ENCODE results near the gene GALNT9. TPM values are rescaled to one million over a fixed set of nuclear protein-coding genes. Genes with fewer than 3 reads are reported as not detected.

The GALNT9 gene
- total RNA-seq, 1 experiment from 2014 or later, result 2.6 TPM

- Histone ChIP-seq H3K36me3 (ENCODE audit: control insufficient read depth in 1 of 2, insufficient read depth in 2 of 2, low read length in 2 of 2) (no peaks in the 10 kb centered on the region), H3K27ac (ENCODE audit: low read depth, low read length) (no peak overlapping the region), H3K4me2 (ENCODE audit: low read length) (no peak overlapping the region), H3K9me2 (ENCODE audit: insufficient read depth) (no peaks in the 10 kb centered on the region), H3K9ac (ENCODE audit: low read length) (no peak overlapping the region), H3K4me1 (ENCODE audit: control insufficient read depth in 1 of 2, insufficient read depth in 2 of 2, low read length in 2 of 2) (no peaks in the 10 kb centered on the region), H3K4me3 (replicated peaks in 1 of 2; ENCODE audit: low read depth in 1 of 2, low read length in 2 of 2) (no peak overlapping the region), H3K27me3 (ENCODE audit: insufficient read depth, low read length) (no peaks in the 10 kb centered on the region), H3K9me3 (ENCODE audit: control insufficient read depth in 1 of 2, insufficient read depth in 1 of 2, low read depth in 1 of 2, low read length in 2 of 2) (no peaks in the 10 kb centered on the region), H3K79me2 (ENCODE audit: insufficient read depth, low read length) (no peaks in the 10 kb centered on the region), H4K20me1 (ENCODE audit: insufficient read depth) (no peaks in the 10 kb centered on the region), H2AFZ (ENCODE audit: low read depth, low read length, poor library complexity, severe bottlenecking) (no peak overlapping the region)
- no peak for DNase-seq (ENCODE audit: low read depth, low spot score)
- BruUV-seq (replicated peaks), result no TSS peak
- CTCF ChIA-PET, result no interaction called here
- POLR2A ChIA-PET, result no interaction called here
- RAD21 ChIA-PET (ENCODE audit: low non-redundant PET in 1 of 2, low total read pairs in 2 of 2, uncharacterized antibody in 2 of 2, unreplicated experiment in 2 of 2), result no interaction called here
- TF ChIP-seq CBX3 (IDR thresholded peaks at IDR 0.05; ENCODE audit: low read depth), result no peak
- TF ChIP-seq ATF3 (IDR thresholded peaks at IDR 0.05), result no peak
- TF ChIP-seq POLR2A (IDR thresholded peaks at IDR 0.05; ENCODE audit: borderline replicate concordance, extremely low read depth, insufficient read depth, insufficient read length), result no peak
- TF ChIP-seq EGR1 (IDR thresholded peaks at IDR 0.05; ENCODE audit: low read depth), result no peak
- no peak for TF ChIP-seq MAX (IDR thresholded peaks at IDR 0.05)
- TF ChIP-seq JUND (IDR thresholded peaks at IDR 0.05), result no peak
- no peak for TF ChIP-seq POLR2AphosphoS5 (IDR thresholded peaks at IDR 0.05; ENCODE audit: low read depth, low read length)
- no peak for TF ChIP-seq FOSL1 (IDR thresholded peaks at IDR 0.05; ENCODE audit: low read depth)
- no peak for TF ChIP-seq CEBPB (IDR thresholded peaks at IDR 0.05; ENCODE audit: low read depth)
- intact Hi-C loops (cut with micrococcal nuclease), result no loop called here
- no peak for ATAC-seq
Observed at GRCh38 chr12:132337557-132337956, 8.2 kb upstream of the GALNT9 start.

GRCh38 chr12:132336451-132337413, 7.3 kb upstream of the GALNT9 start:
- H3K36me3 ChIP-seq (ENCODE audit: control insufficient read depth in 1 of 2, insufficient read depth in 2 of 2, low read length in 2 of 2), result no peaks in the 10 kb centered on the region
- no peaks in the 10 kb centered on the region for H3K79me2 ChIP-seq (ENCODE audit: insufficient read depth, low read length)
- intact Hi-C loops (cut with micrococcal nuclease), result no loop called here
- RAD21 ChIA-PET (ENCODE audit: low non-redundant PET in 1 of 2, low total read pairs in 2 of 2, uncharacterized antibody in 2 of 2, unreplicated experiment in 2 of 2), result no interaction called here
- H4K20me1 ChIP-seq (ENCODE audit: insufficient read depth), result no peaks in the 10 kb centered on the region
- H3K27ac ChIP-seq (ENCODE audit: low read depth, low read length), result no peak overlapping the region
- H3K9me3 ChIP-seq (ENCODE audit: control insufficient read depth in 1 of 2, insufficient read depth in 1 of 2, low read depth in 1 of 2, low read length in 2 of 2), result no peaks in the 10 kb centered on the region
- no peak overlapping the region for H3K4me2 ChIP-seq (ENCODE audit: low read length)
- no peaks in the 10 kb centered on the region for H3K9me2 ChIP-seq (ENCODE audit: insufficient read depth)
- no peak overlapping the region for H3K9ac ChIP-seq (ENCODE audit: low read length)
- POLR2A ChIA-PET, result no interaction called here
- CTCF ChIA-PET, result no interaction called here
- H3K27me3 ChIP-seq (ENCODE audit: insufficient read depth, low read length), result no peaks in the 10 kb centered on the region
- H2AFZ ChIP-seq (ENCODE audit: low read depth, low read length, poor library complexity, severe bottlenecking), result no peak overlapping the region
- no TSS peak for BruUV-seq (replicated peaks)
- H3K4me1 ChIP-seq (ENCODE audit: control insufficient read depth in 1 of 2, insufficient read depth in 2 of 2, low read length in 2 of 2), result no peaks in the 10 kb centered on the region
- no peak for DNase-seq (ENCODE audit: low read depth, low spot score)
- no peak for ATAC-seq
- H3K4me3 ChIP-seq (replicated peaks in 1 of 2; ENCODE audit: low read depth in 1 of 2, low read length in 2 of 2), result no peak overlapping the region
- TF ChIP-seq ATF3 (IDR thresholded peaks at IDR 0.05), result no peak
- TF ChIP-seq SRF (IDR thresholded peaks at IDR 0.05; ENCODE audit: low read depth), result no peak
- no peak for TF ChIP-seq POLR2A (IDR thresholded peaks at IDR 0.05; ENCODE audit: borderline replicate concordance, extremely low read depth, insufficient read depth, insufficient read length)
- no peak for TF ChIP-seq YY1 (IDR thresholded peaks at IDR 0.05; ENCODE audit: extremely low read depth, insufficient replicate concordance, low read depth, low read length)
- no peak for TF ChIP-seq ZBTB33 (IDR thresholded peaks at IDR 0.05; ENCODE audit: extremely low read depth, insufficient replicate concordance, low read length)
- TF ChIP-seq ZFX (IDR thresholded peaks at IDR 0.05), result no peak
- no peak for TF ChIP-seq CTCF (IDR thresholded peaks at IDR 0.05 in 2 of 3, conservative IDR thresholded peaks at IDR 0.05 in 1 of 3; ENCODE audit: borderline replicate concordance in 1 of 3, insufficient read depth in 1 of 3, low read depth in 2 of 3, low read length in 2 of 3)

Data from HCT116 (cell line).